HepG2 (cell line): ENCODE measurements around the gene MARK2. TPM values are rescaled to one million over a fixed set of nuclear protein-coding genes. Genes with fewer than 3 reads are reported as not detected.
A peak's percentile ranks its signal among the peaks of the same experiment; 100 is the strongest.

Source experiments
- ATAC-seq: fragments of 200-7000 bp; cut with Tn5 transposase; 3 replicates; pipeline ENCODE4 v1.9.1; 2020; ENCODE audit warnings: mild to moderate bottlenecking, moderate library complexity
- BruUV-seq: library from RNA; stranded (reverse); fragments of 400-500 nt; replicated peaks from 2 replicates; lab custom pipeline; 2021; lab: Mats Ljungman, UMichigan
- CTCF ChIA-PET: fragments of 300-600 bp; formaldehyde crosslinking; extraction: SDS; loops from one replicate; lab custom pipeline; 2021; ENCODE audit warnings: low total read pairs, inconsistent platforms, low intra/inter-chr PET ratio; lab: Yijun Ruan, JAX
- POLR2A ChIA-PET: fragments of 350-600 bp; sonication (Branson Sonifier 250); formaldehyde crosslinking; loops from one replicate; lab custom pipeline; 2020; ENCODE audit warnings: antibody characterized with exemption, inconsistent platforms; lab: Yijun Ruan, JAX
- DNase-seq: peaks from one replicate; pipeline ENCODE4 v3.0.0-alpha.2; 2015; ENCODE audit warnings: low spot score
- FAIRE-seq: peaks from 3 replicates; lab custom pipeline; 2011; peaks lifted over from hg19 to GRCh38; lab: Jason Lieb, UNC
- H2AFZ ChIP-seq: one replicate; pipeline ENCODE4 v1.6.1; 2011; ENCODE audit warnings: low read length, inconsistent platforms
- H3K27ac ChIP-seq: fragments of 300-600 bp; 3 replicates; pipeline ENCODE4 v1.8.0; 2011; ENCODE audit warnings: mixed run types, mild to moderate bottlenecking, mixed read lengths, low read length, inconsistent platforms; ENCODE audit not compliant: insufficient read depth; ENCODE audit errors: extremely low read length
- H3K27me3 ChIP-seq, 2 experiments: fragments of 200-600 bp in 1 of 2; 2 replicates in 1 of 2; 3 replicates in 1 of 2; pipeline versions ENCODE4 v1.6.0 to v1.8.0; 2011; ENCODE audit warnings: low read length in 2 of 2, mild to moderate bottlenecking in 2 of 2, moderate library complexity in 2 of 2, inconsistent platforms in 1 of 2; ENCODE audit not compliant: insufficient read depth in 2 of 2, control insufficient read depth in 1 of 2
- H3K36me3 ChIP-seq, 2 experiments: fragments of 200-600 bp in 1 of 2; replicated peaks in 1 of 2; 2 replicates in 1 of 2; 3 replicates in 1 of 2; pipeline versions ENCODE4 v1.5.1 to v1.8.0; 2011; ENCODE audit warnings: low read length in 2 of 2, inconsistent platforms in 1 of 2; ENCODE audit not compliant: insufficient read depth in 2 of 2, control insufficient read depth in 1 of 2
- H3K4me1 ChIP-seq: 2 replicates; pipeline ENCODE4 v1.5.1; 2012; ENCODE audit warnings: low read length, inconsistent platforms; ENCODE audit not compliant: insufficient read depth
- H3K4me2 ChIP-seq: 2 replicates; pipeline ENCODE4 v1.6.0; 2011; ENCODE audit warnings: low read depth, low read length, inconsistent platforms
- H3K4me3 ChIP-seq, 3 experiments: fragments of 200-600 bp in 1 of 3; sonication (generic), shearing (Covaris generic) in 1 of 3; replicated peaks in 1 of 3; 2 replicates each; pipeline ENCODE4 v1.5.1; 2011 to 2016; ENCODE audit warnings: low read length in 3 of 3, inconsistent platforms in 2 of 3, low read depth in 2 of 3, mild to moderate bottlenecking in 2 of 3, control low read depth in 1 of 3, mixed read lengths in 1 of 3; ENCODE audit not compliant: insufficient read depth in 1 of 3
- H3K79me2 ChIP-seq: one replicate; pipeline ENCODE4 v1.6.1; 2011; ENCODE audit warnings: low read length, inconsistent platforms; ENCODE audit not compliant: insufficient read depth
- H3K9ac ChIP-seq: 2 replicates; pipeline ENCODE4 v1.6.0; 2011; ENCODE audit warnings: mild to moderate bottlenecking, low read depth, low read length, inconsistent platforms; ENCODE audit not compliant: insufficient read depth
- H3K9me3 ChIP-seq: 2 replicates; pipeline ENCODE4 v1.5.1; 2012; ENCODE audit warnings: mild to moderate bottlenecking, low read length
- H4K20me1 ChIP-seq: 2 replicates; pipeline ENCODE4 v1.6.0; 2011; ENCODE audit warnings: inconsistent platforms, mild to moderate bottlenecking, low read length, moderate library complexity; ENCODE audit not compliant: insufficient read depth
- BCL6 ChIP-seq: IDR thresholded peaks from 2 replicates; pipeline ENCODE4 v1.6.1; 2016; ENCODE audit warnings: missing genetic modification reagents, missing compliant biosample characterization
- CBFB ChIP-seq: sonication (generic); formaldehyde crosslinking; IDR thresholded peaks from 2 replicates; pipeline ENCODE4 v1.4.0; 2020; ENCODE audit warnings: missing genetic modification reagents
- CCDC6 ChIP-seq: sonication (generic); formaldehyde crosslinking; IDR thresholded peaks from 2 replicates; pipeline ENCODE4 v1.8.1; 2022; ENCODE audit warnings: mild to moderate bottlenecking, missing genetic modification reagents, moderate library complexity
- CREBL2 ChIP-seq: sonication (generic); formaldehyde crosslinking; IDR thresholded peaks from 2 replicates; pipeline ENCODE4 v1.8.1; 2023; ENCODE audit warnings: missing genetic modification reagents, mild to moderate bottlenecking, borderline replicate concordance
- HMGXB4 ChIP-seq, 2 experiments: sonication (generic) in 1 of 2; formaldehyde crosslinking in 1 of 2; IDR thresholded peaks; 2 replicates each; pipeline versions ENCODE4 v1.4.0 to v1.6.1; 2018 to 2020; ENCODE audit warnings: missing genetic modification reagents in 2 of 2, borderline replicate concordance in 1 of 2, low read depth in 1 of 2, mild to moderate bottlenecking in 1 of 2, missing biosample characterization in 1 of 2
- HOXA9 ChIP-seq: sonication (generic); formaldehyde crosslinking; IDR thresholded peaks from 2 replicates; pipeline ENCODE4 v1.8.1; 2022; ENCODE audit warnings: missing genetic modification reagents, mild to moderate bottlenecking, moderate library complexity, borderline replicate concordance
- RBM39 ChIP-seq: fragments of 200-400 bp; formaldehyde crosslinking; IDR thresholded peaks from one replicate; pipeline ENCODE4 v1.6.1; 2018; ENCODE audit warnings: antibody characterized with exemption, mild to moderate bottlenecking, low read depth, low read length; ENCODE audit not compliant: poor library complexity, severe bottlenecking
- SAP130 ChIP-seq: IDR thresholded peaks from 2 replicates; pipeline ENCODE4 v1.6.1; 2016; ENCODE audit warnings: low read depth
- SMYD3 ChIP-seq: sonication (generic); formaldehyde crosslinking; IDR thresholded peaks from 2 replicates; pipeline ENCODE4 v1.8.1; 2023; ENCODE audit warnings: mild to moderate bottlenecking, missing genetic modification reagents
- TGIF2 ChIP-seq: IDR thresholded peaks from 2 replicates; pipeline ENCODE4 v1.6.1; 2016; ENCODE audit warnings: control low read depth, missing compliant biosample characterization
- ZBTB8A ChIP-seq: sonication (generic); formaldehyde crosslinking; IDR thresholded peaks from 2 replicates; pipeline ENCODE4 v1.4.0; 2020; ENCODE audit warnings: mild to moderate bottlenecking, low read depth, missing genetic modification reagents, borderline replicate concordance
- ZFP1 ChIP-seq: IDR thresholded peaks from 2 replicates; pipeline ENCODE4 v1.6.1; 2016
- ZNF296 ChIP-seq: sonication (generic); formaldehyde crosslinking; conservative IDR thresholded peaks from 2 replicates; pipeline ENCODE4 v1.5.0; 2020; ENCODE audit warnings: mild to moderate bottlenecking, missing genetic modification reagents
- WGBS: methylation state at CpG from one replicate; pipeline ENCODE4 v1.1.6; 2017; ENCODE audit warnings: low lambda C conversion rate; 5-methylcytosine and 5-hydroxymethylcytosine counted together
- in situ Hi-C: cut with HindIII; loops from 2 replicates; pipeline ENCODE4 v1.10.0; 2017; ENCODE audit warnings: low pct_unique_long_range_greater_than_20kb; ENCODE audit not compliant: extremely low pct_ligation_motif_present
- intact Hi-C: fragments of 100-400 bp; cut with micrococcal nuclease; formaldehyde crosslinking; loops from one replicate; pipeline ENCODE4 v1.10.0; 2022; ENCODE audit not compliant: unreplicated experiment
- polyA plus RNA-seq, 8 experiments: library from polyadenylated mRNA; depleted of rRNA in 3 of 8; stranded (reverse) in 7 of 8; unstranded in 1 of 8; fragments of >200 nt; fragmentation: Illumina TruSeq in 4 of 8; extraction: Trizol in 4 of 8; gene quantifications; 2 replicates each; pipeline versions ENCODE4 v1.2.1 to v1.2.3, GENCODE V29; 2011 to 2016; ENCODE audit warnings: low read depth in 4 of 8, missing spikeins in 1 of 8, mixed read lengths in 1 of 8; ENCODE audit not compliant: insufficient read depth in 1 of 8
- total RNA-seq, 5 experiments: library from RNA; depleted of rRNA; stranded (reverse); fragments of >200 nt; fragmentation: Illumina TruSeq; extraction: Trizol; gene quantifications; 2 replicates each; pipeline ENCODE4 v1.2.3, GENCODE V29; 2016; ENCODE audit warnings: low read depth in 1 of 5
- TF ChIP-seq, protein P1 (sequence below): IDR thresholded peaks from 2 replicates; pipeline ENCODE4 v1.6.1; 2016; ENCODE audit warnings: low read depth, control low read depth
- TF ChIP-seq, protein P2 (sequence below): sonication (generic); formaldehyde crosslinking; IDR thresholded peaks from 2 replicates; pipeline ENCODE4 v1.5.0; 2020; ENCODE audit warnings: missing genetic modification reagents
- TF ChIP-seq, protein P3 (sequence below): conservative IDR thresholded peaks from 2 replicates; pipeline ENCODE4 v1.6.1; 2018; ENCODE audit warnings: missing genetic modification reagents

Gene MARK2
- total and polyA plus RNA-seq, 2 of the 13 experiments (the other 11 are each of a cell fraction or from before 2014, with no cell fraction given): 13.5 to 13.9 TPM

DNA sequence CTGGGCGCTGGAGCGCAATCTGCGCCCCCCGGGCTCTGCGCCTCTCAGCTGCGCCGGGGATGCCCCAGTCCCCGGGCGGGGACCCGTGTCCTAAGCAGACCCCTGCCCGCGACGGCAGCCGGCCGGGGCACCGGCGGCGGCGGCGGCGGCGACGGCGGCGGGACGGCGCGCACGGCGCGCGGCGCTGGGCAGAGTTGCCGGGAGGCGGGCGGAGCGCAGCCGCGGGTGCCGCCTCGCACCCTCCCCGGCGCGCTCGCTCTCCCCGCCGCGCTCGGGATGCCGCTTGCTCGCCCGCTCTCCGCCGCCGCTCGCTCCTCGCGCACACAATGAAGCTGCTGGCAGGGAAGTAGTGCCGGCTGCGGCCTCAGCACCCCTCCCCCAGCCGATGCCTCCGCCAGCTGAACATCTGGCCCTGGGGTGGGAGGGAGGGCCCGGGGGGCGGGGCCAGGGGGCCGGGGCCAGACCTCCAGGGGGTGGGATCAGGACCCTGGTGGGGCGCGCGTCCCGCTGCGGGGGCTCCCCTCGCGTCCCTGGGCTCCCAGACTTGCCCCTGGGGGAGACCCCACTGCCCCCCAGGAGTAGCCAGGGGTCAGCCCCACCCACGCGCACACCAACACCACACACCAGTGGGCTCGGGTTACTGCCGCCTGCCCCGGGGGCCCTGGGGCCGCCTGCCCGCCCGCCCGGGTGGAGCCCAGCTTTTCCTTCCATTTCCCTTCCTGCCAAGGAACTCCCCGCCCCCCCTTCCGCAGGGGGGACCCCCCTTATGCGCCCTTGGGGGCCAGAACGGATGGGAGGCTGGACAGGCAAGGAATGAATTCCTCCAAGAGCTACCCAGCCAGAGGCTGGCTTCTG, 78.2 kb downstream of the MARK2 start, which contains the start of gene RCOR2:
RCOR2 (minus strand) TSS at position 328 of the 855 bp plus-strand sequence. CDS start 708 bp downstream, outside the sequence.
- Histone ChIP-seq H3K27ac (peak within 1 kb of the TSS; percentile 82), H3K4me2 (peak within 1 kb of the TSS; percentile 96), H3K36me3 (peaks cover 0 to under 1% of the 10 kb centered on the region in 2 experiments; a peak in 2 of 5 replicates), H3K27me3 (no peaks in the 10 kb centered on the region; a peak in 2 of 5 replicates), H3K4me1 (peaks cover 48% of the 10 kb centered on the region), H3K9me3 (no peaks in the 10 kb centered on the region), H2AFZ (no peak within 1 kb of the TSS), H3K79me2 (no peaks in the 10 kb centered on the region), H4K20me1 (no peaks in the 10 kb centered on the region), H3K4me3 (peak within 1 kb of the TSS; percentile 64 to 84 (median 76)), H3K9ac (peak within 1 kb of the TSS; percentile 70)
- in situ Hi-C loops: loop anchor here (10.0 kb wide), 1 partner anchor 152 kb away; the partner anchor contains the start of gene ZFTA
- no TSS peak for BruUV-seq
- 0% methylated on average over 7 of the region's 85 CpGs for WGBS
- ChIA-PET POLR2A (interaction anchor here (0.6 to 1.8 kb wide), 10 partner anchors 11 to 1129 kb away, joined by 3 to 12 read pairs (median 4); partner anchors contain the start of gene STIP1), CTCF (interaction anchor here (1.2 to 1.4 kb wide), 2 partner anchors 29 to 30 kb away, joined by 3 to 4 read pairs; no protein-coding TSS in a partner anchor)
- intact Hi-C loops: loop anchor here (2.0 kb wide), 2 partner anchors 22 to 58 kb away; partner anchors contain the start of genes COX8A and NAA40
- peak; percentile 70 for DNase-seq
- no peak for FAIRE-seq
- ATAC-seq: peak; percentile 0
- TF ChIP-seq SAP130 (CRISPR knock-in tag): peak; percentile 74
- TF ChIP-seq ZFP1: no peak
- TF ChIP-seq, protein P1, sequence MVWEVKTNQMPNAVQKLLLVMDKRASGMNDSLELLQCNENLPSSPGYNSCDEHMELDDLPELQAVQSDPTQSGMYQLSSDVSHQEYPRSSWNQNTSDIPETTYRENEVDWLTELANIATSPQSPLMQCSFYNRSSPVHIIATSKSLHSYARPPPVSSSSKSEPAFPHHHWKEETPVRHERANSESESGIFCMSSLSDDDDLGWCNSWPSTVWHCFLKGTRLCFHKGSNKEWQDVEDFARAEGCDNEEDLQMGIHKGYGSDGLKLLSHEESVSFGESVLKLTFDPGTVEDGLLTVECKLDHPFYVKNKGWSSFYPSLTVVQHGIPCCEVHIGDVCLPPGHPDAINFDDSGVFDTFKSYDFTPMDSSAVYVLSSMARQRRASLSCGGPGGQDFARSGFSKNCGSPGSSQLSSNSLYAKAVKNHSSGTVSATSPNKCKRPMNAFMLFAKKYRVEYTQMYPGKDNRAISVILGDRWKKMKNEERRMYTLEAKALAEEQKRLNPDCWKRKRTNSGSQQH: 0 out of 2 replicates have a peak, but pooled peaks have one; percentile 50
- TF ChIP-seq ZBTB8A (CRISPR knock-in tag): 0 out of 2 replicates have a peak, but pooled peaks have one; percentile 10
- TF ChIP-seq HMGXB4 (CRISPR knock-in tag; IDR thresholded peaks at IDR 0.05; ENCODE audit: borderline replicate concordance in 1 of 2, low read depth in 1 of 2): peak in 1 of 2 experiments; percentile 59; a peak in 1 of 4 replicates
- peak; percentile 13 for TF ChIP-seq RBM39
- peak; percentile 56; the same call in 1 of the 2 replicates for TF ChIP-seq TGIF2 (CRISPR knock-in tag)
- peak; percentile 72; the same call in 1 of the 2 replicates for TF ChIP-seq ZNF296 (CRISPR knock-in tag)
- no peak for TF ChIP-seq SMYD3
- TF ChIP-seq CCDC6 (CRISPR knock-in tag): peak; percentile 48; the same call in 1 of the 2 replicates
- peak; percentile 35; the same call in 1 of the 2 replicates for TF ChIP-seq CBFB (CRISPR knock-in tag)
- no peak for TF ChIP-seq CREBL2 (CRISPR knock-in tag)
- 0 out of 2 replicates have a peak, but pooled peaks have one; percentile 3 for TF ChIP-seq HOXA9
- TF ChIP-seq, protein P2, sequence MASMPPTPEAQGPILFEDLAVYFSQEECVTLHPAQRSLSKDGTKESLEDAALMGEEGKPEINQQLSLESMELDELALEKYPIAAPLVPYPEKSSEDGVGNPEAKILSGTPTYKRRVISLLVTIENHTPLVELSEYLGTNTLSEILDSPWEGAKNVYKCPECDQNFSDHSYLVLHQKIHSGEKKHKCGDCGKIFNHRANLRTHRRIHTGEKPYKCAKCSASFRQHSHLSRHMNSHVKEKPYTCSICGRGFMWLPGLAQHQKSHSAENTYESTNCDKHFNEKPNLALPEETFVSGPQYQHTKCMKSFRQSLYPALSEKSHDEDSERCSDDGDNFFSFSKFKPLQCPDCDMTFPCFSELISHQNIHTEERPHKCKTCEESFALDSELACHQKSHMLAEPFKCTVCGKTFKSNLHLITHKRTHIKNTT (CRISPR knock-in tag): no peak
- peak; percentile 25; the same call in 1 of the 2 replicates for TF ChIP-seq BCL6
- TF ChIP-seq, protein P3, sequence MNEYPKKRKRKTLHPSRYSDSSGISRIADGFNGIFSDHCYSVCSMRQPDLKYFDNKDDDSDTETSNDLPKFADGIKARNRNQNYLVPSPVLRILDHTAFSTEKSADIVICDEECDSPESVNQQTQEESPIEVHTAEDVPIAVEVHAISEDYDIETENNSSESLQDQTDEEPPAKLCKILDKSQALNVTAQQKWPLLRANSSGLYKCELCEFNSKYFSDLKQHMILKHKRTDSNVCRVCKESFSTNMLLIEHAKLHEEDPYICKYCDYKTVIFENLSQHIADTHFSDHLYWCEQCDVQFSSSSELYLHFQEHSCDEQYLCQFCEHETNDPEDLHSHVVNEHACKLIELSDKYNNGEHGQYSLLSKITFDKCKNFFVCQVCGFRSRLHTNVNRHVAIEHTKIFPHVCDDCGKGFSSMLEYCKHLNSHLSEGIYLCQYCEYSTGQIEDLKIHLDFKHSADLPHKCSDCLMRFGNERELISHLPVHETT (CRISPR knock-in tag): 0 out of 2 replicates have a peak, but pooled peaks have one; percentile 37
